ENCODE data around the gene CHD1. TPM values are rescaled to one million over a fixed set of nuclear protein-coding genes. Genes with fewer than 3 reads are reported as not detected.

Gene CHD1
- total RNA-seq, 6 donors from 2014 or later, result 23.0 to 95.5 (median 42.0) TPM

- peak in 1 of 2 donors; percentile 40 for ATAC-seq (ENCODE audit: low FRiP score in 2 of 2)
Observed at GRCh38 chr5:98938464-98938863, 9.7 kb upstream of the CHD1 start.

GRCh38 chr5:98936948-98937715, 8.3 kb upstream of the CHD1 start:
- Histone ChIP-seq H3K27me3 (no peaks in the 10 kb centered on the region), H3K27ac (peak overlapping the region in 1 of 4 donors; percentile 28), H3K9me3 (no peaks in the 10 kb centered on the region), H3K4me3 (no peak overlapping the region), H3K4me1 (peaks cover 11 to 38% (median 19%) of the 10 kb centered on the region in 4 donors), H3K36me3 (no peaks in the 10 kb centered on the region)
- DNase-seq, result no peak
- no peak for ATAC-seq (ENCODE audit: low FRiP score in 2 of 2)
- no peak for TF ChIP-seq POLR2AphosphoS5 (IDR thresholded peaks at IDR 0.05)
- TF ChIP-seq CTCF (IDR thresholded peaks at IDR 0.05), result no peak
- no peak for TF ChIP-seq EP300 (IDR thresholded peaks at IDR 0.05)
- TF ChIP-seq POLR2A (IDR thresholded peaks at IDR 0.05), result no peak
- 83 to 92% methylated on average over 3 of the region's 3 CpGs for WGBS, 2 donors

More at GRCh38 chr5:98938464-98938863, 9.7 kb upstream of the CHD1 start:
- TF ChIP-seq POLR2A (IDR thresholded peaks at IDR 0.05), result no peak
- no peak for TF ChIP-seq EP300 (IDR thresholded peaks at IDR 0.05)
- TF ChIP-seq POLR2AphosphoS5 (IDR thresholded peaks at IDR 0.05), result no peak
- TF ChIP-seq CTCF (IDR thresholded peaks at IDR 0.05), result no peak
- H3K36me3 ChIP-seq, result no peaks in the 10 kb centered on the region
- 40 to 51% methylated on average over 2 of the region's 2 CpGs for WGBS, 2 donors
- no peaks in the 10 kb centered on the region for H3K9me3 ChIP-seq
- DNase-seq, result no peak
- no peak overlapping the region for H3K4me3 ChIP-seq
- peak overlapping the region in 1 of 4 donors; percentile 28 for H3K27ac ChIP-seq
- H3K4me1 ChIP-seq, result peaks cover 11 to 42% (median 23%) of the 10 kb centered on the region in 4 donors
- no peaks in the 10 kb centered on the region for H3K27me3 ChIP-seq

GRCh38 chr5:98935206-98935605, 6.4 kb upstream of the CHD1 start:
- DNase-seq, result no peak
- 79 to 82% methylated on average over 3 of the region's 3 CpGs for WGBS, 2 donors
- no peak overlapping the region for H3K4me3 ChIP-seq
- TF ChIP-seq POLR2AphosphoS5 (IDR thresholded peaks at IDR 0.05) (no peak), POLR2A (IDR thresholded peaks at IDR 0.05) (no peak), EP300 (IDR thresholded peaks at IDR 0.05) (no peak), CTCF (IDR thresholded peaks at IDR 0.05) (no peak)
- H3K9me3 ChIP-seq, result no peaks in the 10 kb centered on the region
- no peaks in the 10 kb centered on the region for H3K27me3 ChIP-seq
- no peak overlapping the region for H3K27ac ChIP-seq
- peaks cover 14 to 35% (median 22%) of the 10 kb centered on the region in 4 donors for H3K4me1 ChIP-seq
- no peaks in the 10 kb centered on the region for H3K36me3 ChIP-seq
- ATAC-seq (ENCODE audit: low FRiP score in 2 of 2), result no peak

- Histone ChIP-seq H3K4me1 (peaks cover 16 to 38% (median 25%) of the 10 kb centered on the region in 4 donors), H3K27me3 (no peaks in the 10 kb centered on the region), H3K4me3 (no peak overlapping the region), H3K36me3 (no peaks in the 10 kb centered on the region), H3K27ac (peak overlapping the region in 2 of 4 donors; percentile 71 to 72), H3K9me3 (no peaks in the 10 kb centered on the region)
- 88 to 94% methylated on average over 1 of the region's 1 CpG for whole genome bisulfite sequencing, 2 donors
- TF ChIP-seq EP300 (IDR thresholded peaks at IDR 0.05) (no peak), CTCF (IDR thresholded peaks at IDR 0.05) (no peak)
- no peak for DNase-seq
- no peak for ATAC-seq (ENCODE audit: low FRiP score in 2 of 2)
Observed at GRCh38 chr5:98934546-98934945, 5.7 kb upstream of the CHD1 start.

Data from upper lobe of left lung (tissue), 6 donors.